Activated naive CD8-positive, alpha-beta T cell treated with anti-CD3 and anti-CD28 coated beads for 36 hours (primary cell): Measurements from ENCODE around the gene RNF222. TPM values are rescaled to one million over a fixed set of nuclear protein-coding genes. Genes with fewer than 3 reads are reported as not detected.

Experiments
- DNase-seq: peaks from one replicate; pipeline ENCODE4 v3.0.0; 2021
- H3K27ac Mint-ChIP-seq: one replicate; pipeline ENCODE4 v1.8.0; 2022; ENCODE audit warnings: mild to moderate bottlenecking, moderate library complexity, mixed read lengths
- H3K27me3 Mint-ChIP-seq: one replicate; pipeline ENCODE4 v1.8.0; 2022; ENCODE audit warnings: mild to moderate bottlenecking, mixed read lengths
- H3K36me3 Mint-ChIP-seq: one replicate; pipeline ENCODE4 v1.8.0; 2021; ENCODE audit warnings: mild to moderate bottlenecking, mixed read lengths
- H3K4me1 Mint-ChIP-seq: one replicate; pipeline ENCODE4 v1.8.0; 2021; ENCODE audit warnings: mixed read lengths
- H3K4me3 Mint-ChIP-seq: one replicate; pipeline ENCODE4 v1.8.0; 2022; ENCODE audit warnings: mild to moderate bottlenecking, moderate library complexity, mixed read lengths
- H3K9me3 Mint-ChIP-seq: one replicate; pipeline ENCODE4 v1.8.0; 2022; ENCODE audit warnings: mixed read lengths
- total RNA-seq, 2 experiments: library from RNA; stranded (reverse); gene quantifications; one replicate each; pipeline ENCODE4 v1.2.3, GENCODE V29; 2021

Gene RNF222
- total RNA-seq, 2 experiments from 2014 or later: 0.14 to 0.22 TPM

- H3K27me3 Mint-ChIP-seq: peaks cover 34% of the 10 kb centered on the region
- no peaks in the 10 kb centered on the region for H3K36me3 Mint-ChIP-seq
- no peak overlapping the region for H3K4me3 Mint-ChIP-seq
- DNase-seq: no peak
- H3K4me1 Mint-ChIP-seq: no peaks in the 10 kb centered on the region
- H3K27ac Mint-ChIP-seq: no peak overlapping the region
- no peaks in the 10 kb centered on the region for H3K9me3 Mint-ChIP-seq
Measured at GRCh38 chr17:8420041-8420934, 22.7 kb upstream of the RNF222 start.

GRCh38 chr17:8419305-8419704 is 21.7 kb upstream of the RNF222 start:
- Mint-ChIP-seq H3K4me1 (no peaks in the 10 kb centered on the region), H3K9me3 (no peaks in the 10 kb centered on the region), H3K27me3 (peaks cover 34% of the 10 kb centered on the region), H3K27ac (no peak overlapping the region), H3K36me3 (no peaks in the 10 kb centered on the region), H3K4me3 (no peak overlapping the region)
- DNase-seq: no peak

- no peaks in the 10 kb centered on the region for H3K9me3 Mint-ChIP-seq
- peaks cover 2% of the 10 kb centered on the region for H3K4me1 Mint-ChIP-seq
- DNase-seq: no peak
- no peak overlapping the region for H3K27ac Mint-ChIP-seq
- no peaks in the 10 kb centered on the region for H3K36me3 Mint-ChIP-seq
- peaks cover 34% of the 10 kb centered on the region for H3K27me3 Mint-ChIP-seq
- no peak overlapping the region for H3K4me3 Mint-ChIP-seq
Measured at GRCh38 chr17:8418471-8418870, 20.8 kb upstream of the RNF222 start.

- H3K9me3 Mint-ChIP-seq: no peaks in the 10 kb centered on the region
- H3K36me3 Mint-ChIP-seq: no peaks in the 10 kb centered on the region
- no peak overlapping the region for H3K4me3 Mint-ChIP-seq
- H3K27ac Mint-ChIP-seq: no peak overlapping the region
- peaks cover 9% of the 10 kb centered on the region for H3K4me1 Mint-ChIP-seq
- DNase-seq: no peak
- H3K27me3 Mint-ChIP-seq: peaks cover 38% of the 10 kb centered on the region
Measured at GRCh38 chr17:8417806-8418205, 20.2 kb upstream of the RNF222 start.

GRCh38 chr17:8413938-8414337 is 16.3 kb upstream of the RNF222 start:
- H3K4me3 Mint-ChIP-seq: no peak overlapping the region

GRCh38 chr17:8413328-8413727 is 15.7 kb upstream of the RNF222 start:
- no peak for DNase-seq
- Mint-ChIP-seq H3K4me3 (no peak overlapping the region), H3K27me3 (peaks cover 32% of the 10 kb centered on the region), H3K27ac (no peak overlapping the region), H3K4me1 (peaks cover 16% of the 10 kb centered on the region), H3K9me3 (no peaks in the 10 kb centered on the region), H3K36me3 (no peaks in the 10 kb centered on the region)

More at GRCh38 chr17:8413938-8414337, 16.3 kb upstream of the RNF222 start:
- peaks cover 37% of the 10 kb centered on the region for H3K27me3 Mint-ChIP-seq
- no peaks in the 10 kb centered on the region for H3K9me3 Mint-ChIP-seq
- H3K27ac Mint-ChIP-seq: no peak overlapping the region
- peaks cover 16% of the 10 kb centered on the region for H3K4me1 Mint-ChIP-seq
- H3K36me3 Mint-ChIP-seq: no peaks in the 10 kb centered on the region
- no peak for DNase-seq

GRCh38 chr17:8412089-8412488 is 14.5 kb upstream of the RNF222 start:
- H3K27ac Mint-ChIP-seq: no peak overlapping the region
- H3K36me3 Mint-ChIP-seq: no peaks in the 10 kb centered on the region
- H3K4me1 Mint-ChIP-seq: peaks cover 16% of the 10 kb centered on the region
- no peak for DNase-seq
- peaks cover 27% of the 10 kb centered on the region for H3K27me3 Mint-ChIP-seq
- H3K9me3 Mint-ChIP-seq: no peaks in the 10 kb centered on the region
- H3K4me3 Mint-ChIP-seq: no peak overlapping the region

- H3K4me3 Mint-ChIP-seq: no peak overlapping the region
- H3K36me3 Mint-ChIP-seq: no peaks in the 10 kb centered on the region
- DNase-seq: no peak
- peaks cover 26% of the 10 kb centered on the region for H3K27me3 Mint-ChIP-seq
- peaks cover 16% of the 10 kb centered on the region for H3K4me1 Mint-ChIP-seq
- no peak overlapping the region for H3K27ac Mint-ChIP-seq
- no peaks in the 10 kb centered on the region for H3K9me3 Mint-ChIP-seq
Measured at GRCh38 chr17:8410883-8411238, 13.2 kb upstream of the RNF222 start.

GRCh38 chr17:8409966-8410882 is 12.6 kb upstream of the RNF222 start:
- no peak overlapping the region for H3K27ac Mint-ChIP-seq
- DNase-seq: peak; percentile 69
- H3K27me3 Mint-ChIP-seq: peaks cover 26% of the 10 kb centered on the region

GRCh38 chr17:8408371-8408770 is 10.7 kb upstream of the RNF222 start:
- peaks cover 26% of the 10 kb centered on the region for H3K27me3 Mint-ChIP-seq
- no peaks in the 10 kb centered on the region for H3K36me3 Mint-ChIP-seq
- no peak overlapping the region for H3K27ac Mint-ChIP-seq
- H3K4me3 Mint-ChIP-seq: no peak overlapping the region
- H3K9me3 Mint-ChIP-seq: no peaks in the 10 kb centered on the region
- no peak for DNase-seq
- H3K4me1 Mint-ChIP-seq: peaks cover 12% of the 10 kb centered on the region

More at GRCh38 chr17:8409966-8410882, 12.6 kb upstream of the RNF222 start:
- Mint-ChIP-seq H3K36me3 (no peaks in the 10 kb centered on the region), H3K9me3 (no peaks in the 10 kb centered on the region), H3K4me1 (peaks cover 16% of the 10 kb centered on the region), H3K4me3 (no peak overlapping the region)

- H3K27me3 Mint-ChIP-seq: peaks cover 19% of the 10 kb centered on the region
- H3K27ac Mint-ChIP-seq: no peak overlapping the region
Measured at GRCh38 chr17:8406174-8406573, 8.5 kb upstream of the RNF222 start.

GRCh38 chr17:8405499-8406016 is 7.9 kb upstream of the RNF222 start:
- H3K27ac Mint-ChIP-seq: no peak overlapping the region
- DNase-seq: no peak
- no peak overlapping the region for H3K4me3 Mint-ChIP-seq
- no peaks in the 10 kb centered on the region for H3K9me3 Mint-ChIP-seq
- peaks cover 19% of the 10 kb centered on the region for H3K27me3 Mint-ChIP-seq
- H3K36me3 Mint-ChIP-seq: no peaks in the 10 kb centered on the region
- H3K4me1 Mint-ChIP-seq: peaks cover 6% of the 10 kb centered on the region

More at GRCh38 chr17:8406174-8406573, 8.5 kb upstream of the RNF222 start:
- H3K36me3 Mint-ChIP-seq: no peaks in the 10 kb centered on the region
- no peak overlapping the region for H3K4me3 Mint-ChIP-seq
- H3K9me3 Mint-ChIP-seq: no peaks in the 10 kb centered on the region
- DNase-seq: no peak
- H3K4me1 Mint-ChIP-seq: peaks cover 6% of the 10 kb centered on the region

GRCh38 chr17:8402921-8403536 is 5.4 kb upstream of the RNF222 start:
- Mint-ChIP-seq H3K27me3 (peaks cover 23% of the 10 kb centered on the region), H3K9me3 (no peaks in the 10 kb centered on the region), H3K4me1 (no peaks in the 10 kb centered on the region), H3K27ac (no peak overlapping the region), H3K4me3 (no peak overlapping the region), H3K36me3 (no peaks in the 10 kb centered on the region)
- no peak for DNase-seq

GRCh38 chr17:8401107-8401506 is 3.5 kb upstream of the RNF222 start:
- DNase-seq: no peak
- Mint-ChIP-seq H3K36me3 (no peaks in the 10 kb centered on the region), H3K27ac (no peak overlapping the region), H3K27me3 (peaks cover 17% of the 10 kb centered on the region), H3K4me3 (no peak overlapping the region), H3K4me1 (no peaks in the 10 kb centered on the region), H3K9me3 (no peaks in the 10 kb centered on the region)

- H3K27ac Mint-ChIP-seq: no peak overlapping the region
Measured at GRCh38 chr17:8398980-8399379, 1.4 kb upstream of the RNF222 start.

More at GRCh38 chr17:8398980-8399379, 1.4 kb upstream of the RNF222 start:
- Mint-ChIP-seq H3K4me3 (no peak overlapping the region), H3K36me3 (no peaks in the 10 kb centered on the region), H3K9me3 (no peaks in the 10 kb centered on the region), H3K4me1 (peaks cover 2% of the 10 kb centered on the region), H3K27me3 (peaks cover 17% of the 10 kb centered on the region)
- DNase-seq: no peak
